Tongue (tissue), 2 donors: Measurements from ENCODE around the gene DOC2A. TPM values are rescaled to one million over a fixed set of nuclear protein-coding genes. Genes with fewer than 3 reads are reported as not detected.
"Not testable (repeated sequence)": the region's sequence is repeated elsewhere in the genome, so short reads cannot be mapped to it uniquely, and the experiment has no call there.

Experiments
- DNase-seq: peaks from one replicate; pipeline ENCODE4 v3.0.0-alpha.2; 2015
- total RNA-seq: library from RNA; depleted of rRNA; stranded (reverse); fragments of >200 nt; gene quantifications from one replicate; pipeline ENCODE4 v1.2.3, GENCODE V29; 2014

The DOC2A gene
- total RNA-seq, 1 donor from 2014 or later, result 1.0 TPM

DNA sequence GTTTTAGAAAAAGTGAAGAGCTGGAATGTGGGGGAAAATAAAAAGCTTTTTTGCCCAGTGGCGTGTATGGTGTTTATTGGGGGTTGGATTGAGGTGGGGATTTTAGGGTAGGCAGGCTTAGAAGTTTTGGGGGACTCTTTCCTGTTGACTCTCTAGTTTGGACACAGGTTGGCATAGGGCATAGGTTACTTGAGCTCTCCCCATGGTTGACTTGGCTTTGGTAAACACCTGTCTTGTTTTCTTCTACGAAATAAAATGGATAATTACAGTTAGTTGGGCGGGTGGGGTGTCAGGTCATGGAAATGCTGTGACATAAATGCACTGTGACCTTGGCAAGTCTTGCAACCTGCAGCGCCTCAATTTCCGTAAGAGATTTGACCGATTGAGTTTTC lies 37.8 kb downstream of the DOC2A start:
- DNase-seq, result no peak

DNA sequence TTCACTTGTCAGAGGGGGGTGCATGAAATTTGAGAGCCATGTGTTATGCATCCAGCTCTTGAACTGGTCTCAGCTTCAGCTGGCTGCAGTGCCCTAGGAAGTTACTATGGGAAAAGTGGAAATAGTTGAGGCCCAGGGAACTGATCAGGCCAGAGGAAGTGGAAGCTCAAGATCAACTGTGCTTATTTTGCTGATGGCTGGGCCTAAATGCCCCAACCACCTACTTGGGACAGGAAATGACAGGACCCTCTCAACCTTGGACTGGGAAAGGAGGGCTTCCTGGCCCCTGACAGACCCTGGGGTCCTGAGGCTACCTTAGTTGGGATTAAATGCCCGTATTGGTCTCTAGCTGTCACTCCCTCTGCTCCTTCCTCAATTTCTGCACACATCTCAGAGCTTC lies 38.3 kb downstream of the DOC2A start:
- no peak for DNase-seq

DNA sequence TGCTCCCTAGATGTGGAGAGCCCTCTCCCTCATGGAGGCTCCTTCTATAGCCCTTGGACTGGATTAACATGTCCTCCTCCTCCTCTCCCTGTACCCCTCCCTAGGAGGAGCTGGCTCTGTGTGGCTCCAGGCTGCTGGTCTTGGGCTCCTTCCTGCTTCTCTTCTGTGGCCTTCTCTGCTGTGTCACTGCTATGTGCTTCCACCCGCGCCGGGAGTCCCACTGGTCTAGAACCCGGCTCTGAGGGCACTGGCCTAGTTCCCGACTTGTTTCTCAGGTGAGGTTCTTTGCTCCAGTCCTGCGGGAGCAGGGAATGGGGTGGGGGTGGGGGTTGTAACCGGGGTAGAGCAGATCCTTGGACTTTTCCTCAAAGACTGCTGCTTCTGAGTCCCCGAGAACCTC lies 39.5 kb downstream of the DOC2A start:
- DNase-seq, result no peak

DNA sequence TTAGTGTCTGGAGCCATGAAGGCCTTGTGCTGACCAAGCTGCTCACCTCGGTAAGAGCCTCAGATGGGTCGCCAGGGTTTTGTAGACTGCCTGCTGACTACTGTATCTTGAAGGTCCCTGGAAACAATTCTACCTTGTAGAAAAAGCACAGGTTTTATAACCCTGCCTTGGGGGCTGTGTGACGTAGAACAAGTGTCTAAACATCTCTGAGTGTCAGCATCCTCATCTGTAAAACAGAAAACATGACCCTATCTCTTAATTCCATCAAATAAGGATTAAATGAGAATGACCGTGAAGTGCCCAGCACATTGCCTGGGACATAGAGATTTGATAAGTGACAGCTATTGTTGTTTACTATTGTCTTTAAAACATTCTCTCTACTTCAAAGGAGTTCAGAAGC lies 42.6 kb downstream of the DOC2A start:
- no peak for DNase-seq

DNA sequence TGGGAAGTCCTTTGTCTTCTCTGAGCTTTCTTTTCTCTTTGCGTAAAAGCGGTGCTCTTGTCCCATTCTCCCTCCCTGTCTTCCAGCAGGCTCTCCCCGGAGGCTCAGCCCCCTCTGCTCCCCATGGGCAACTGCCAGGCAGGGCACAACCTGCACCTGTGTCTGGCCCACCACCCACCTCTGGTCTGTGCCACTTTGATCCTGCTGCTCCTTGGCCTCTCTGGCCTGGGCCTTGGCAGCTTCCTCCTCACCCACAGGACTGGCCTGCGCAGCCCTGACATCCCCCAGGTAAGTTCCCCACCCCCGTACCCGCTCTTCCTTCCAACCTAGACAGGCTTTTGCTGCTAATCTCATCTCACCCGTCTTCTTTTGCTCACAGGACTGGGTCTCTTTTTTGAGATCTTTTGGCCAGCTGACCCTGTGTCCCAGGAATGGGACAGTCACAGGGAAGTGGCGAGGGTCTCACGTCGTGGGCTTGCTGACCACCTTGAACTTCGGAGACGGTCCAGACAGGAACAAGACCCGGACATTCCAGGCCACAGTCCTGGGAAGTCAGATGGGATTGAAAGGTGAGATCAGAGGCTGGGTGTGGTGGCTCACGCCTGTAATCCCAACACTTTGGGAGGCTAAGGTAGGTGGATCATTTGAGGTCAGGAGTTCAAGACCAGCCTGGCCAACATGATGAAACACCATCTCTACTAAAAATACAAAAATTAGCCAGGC lies 47.6 kb downstream of the DOC2A start:
- DNase-seq, result no peak

DNA sequence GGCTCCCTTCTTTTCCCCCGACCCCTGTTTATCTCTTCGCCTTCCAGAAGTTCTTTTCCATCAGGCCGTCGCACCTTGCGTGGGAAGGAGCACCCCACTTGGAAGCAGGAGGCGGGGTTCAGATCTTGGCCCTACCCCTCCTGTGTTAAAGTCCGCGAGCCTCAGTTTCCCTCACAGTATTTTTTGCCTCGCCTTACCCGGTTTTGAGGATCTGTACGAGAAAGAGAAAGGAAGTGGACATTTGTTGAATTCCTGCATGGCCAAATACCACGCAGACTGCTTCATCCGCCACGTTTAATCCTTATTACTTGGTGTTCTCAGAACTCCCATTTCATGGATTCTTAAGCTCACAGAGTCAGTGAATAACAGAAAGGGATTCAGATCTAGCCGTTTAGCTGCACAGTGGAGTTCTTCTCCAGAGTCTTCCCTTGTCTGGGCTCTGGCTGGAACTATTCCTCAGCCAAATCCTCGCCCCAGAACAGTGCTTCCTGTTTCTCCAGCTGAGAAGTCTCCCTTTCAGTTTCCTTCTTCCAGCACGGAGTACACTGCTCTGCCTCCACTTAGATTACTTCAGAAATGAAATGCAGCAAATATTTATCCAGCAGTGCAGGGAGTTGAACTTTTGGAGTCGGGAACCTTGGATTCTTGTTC lies 48.4 kb downstream of the DOC2A start:
- DNase-seq, result peak; percentile 33

DNA sequence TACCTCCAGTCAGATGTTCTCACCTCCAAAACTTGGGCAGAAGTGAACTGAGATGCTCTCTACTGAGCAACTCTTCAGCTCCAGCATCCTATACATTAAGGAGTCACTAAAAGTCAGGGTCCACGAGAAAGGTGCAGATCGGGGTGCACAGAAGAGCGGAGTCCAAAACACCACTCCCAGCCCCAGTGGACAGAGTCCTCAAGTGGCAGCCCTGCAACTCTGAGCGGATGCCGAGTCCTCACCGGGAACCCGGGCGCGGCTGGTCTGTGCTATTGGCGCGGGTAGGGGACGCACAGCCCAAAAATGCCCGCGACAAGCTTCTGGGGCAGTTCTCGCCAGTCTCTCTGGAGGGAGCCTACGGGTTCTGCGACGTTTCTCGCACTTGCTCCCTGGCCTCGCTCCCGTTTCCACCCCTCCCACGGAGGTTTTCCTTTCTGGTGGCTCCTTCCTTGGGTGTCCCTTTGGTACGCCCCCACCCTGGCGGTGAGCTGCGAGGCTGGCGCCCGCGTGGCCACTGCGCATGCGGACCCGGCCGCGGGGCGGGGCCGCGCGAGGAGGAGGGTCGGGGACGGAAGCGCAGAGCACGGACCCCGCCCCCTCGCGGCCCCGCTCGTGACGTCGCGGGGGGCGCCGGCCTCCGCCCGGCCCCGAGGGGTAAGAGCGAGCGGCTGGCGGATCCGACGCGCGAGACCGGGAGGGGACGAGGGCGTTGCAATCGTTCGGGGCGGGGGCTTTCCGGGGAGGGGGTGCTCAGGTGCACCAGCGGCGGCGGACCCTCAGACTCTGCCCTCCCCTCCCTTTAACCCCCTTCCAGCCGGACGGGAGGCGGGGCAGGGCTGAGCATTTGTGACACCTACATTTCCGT lies 49.1 kb downstream of the DOC2A start, which contains the start of gene TMEM219:
TSS of gene TMEM219 (plus strand) at position 601 of the 865 bp plus-strand sequence. CDS start 1,065 bp downstream, outside the sequence.
- peak; percentile 95 for DNase-seq

DNA sequence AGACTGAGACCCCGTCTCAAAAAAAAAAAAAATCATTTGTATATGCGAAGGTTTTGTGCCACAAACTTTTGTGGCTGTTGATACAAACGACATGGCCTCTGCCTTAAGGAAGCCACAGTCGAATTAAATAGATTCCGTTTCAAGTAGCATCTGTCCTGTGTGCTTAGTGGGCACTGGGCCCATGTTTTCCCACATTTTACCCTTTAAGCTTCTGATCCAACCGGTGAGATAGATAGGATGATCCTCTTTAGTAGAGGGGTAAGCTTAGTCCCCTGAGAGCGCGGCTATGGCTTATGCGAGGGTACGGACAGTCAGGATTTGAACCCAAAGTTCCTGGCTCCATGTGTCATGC lies 49.7 kb downstream of the DOC2A start:
- no peak for DNase-seq

DNA sequence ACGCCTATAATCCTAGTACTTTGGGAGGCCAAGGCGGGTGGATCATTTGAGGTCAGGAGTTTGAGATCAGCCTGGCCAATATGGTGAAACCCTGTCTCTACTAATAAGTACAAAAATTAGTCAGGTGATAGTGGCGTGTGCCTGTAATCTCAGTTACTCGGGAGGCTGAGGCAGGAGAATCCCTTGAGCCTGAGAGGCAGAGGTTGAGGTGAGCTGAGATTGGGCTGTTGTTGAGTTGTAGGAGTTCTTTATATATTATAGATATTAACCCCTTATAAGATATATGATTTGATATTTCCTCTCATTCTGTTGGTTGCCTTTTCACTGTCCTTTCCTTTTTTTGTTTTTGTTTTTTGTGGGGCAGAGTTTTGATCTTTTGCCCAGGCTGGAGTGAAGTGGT lies 51.0 kb downstream of the DOC2A start:
- not testable (repeated sequence) for DNase-seq

DNA sequence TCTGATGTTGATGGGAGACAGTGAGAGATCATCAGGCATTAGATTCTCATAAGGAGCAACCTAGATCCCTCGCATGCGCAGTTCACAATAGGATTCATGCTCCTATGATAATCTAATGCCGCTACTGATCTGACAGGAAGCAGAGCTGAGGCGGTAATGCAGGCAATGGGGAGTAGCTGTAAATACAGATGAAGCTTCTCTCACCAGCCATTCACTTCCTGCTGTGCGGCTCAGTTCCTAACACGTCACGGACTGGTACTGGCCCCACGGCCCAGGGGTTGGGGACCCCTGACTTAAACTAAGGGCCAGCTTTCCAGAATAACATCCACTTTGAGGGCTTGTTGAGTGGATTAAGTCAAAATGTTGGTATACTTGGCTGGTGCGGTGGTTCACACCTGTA lies 51.5 kb downstream of the DOC2A start:
- DNase-seq, result no peak

DNA sequence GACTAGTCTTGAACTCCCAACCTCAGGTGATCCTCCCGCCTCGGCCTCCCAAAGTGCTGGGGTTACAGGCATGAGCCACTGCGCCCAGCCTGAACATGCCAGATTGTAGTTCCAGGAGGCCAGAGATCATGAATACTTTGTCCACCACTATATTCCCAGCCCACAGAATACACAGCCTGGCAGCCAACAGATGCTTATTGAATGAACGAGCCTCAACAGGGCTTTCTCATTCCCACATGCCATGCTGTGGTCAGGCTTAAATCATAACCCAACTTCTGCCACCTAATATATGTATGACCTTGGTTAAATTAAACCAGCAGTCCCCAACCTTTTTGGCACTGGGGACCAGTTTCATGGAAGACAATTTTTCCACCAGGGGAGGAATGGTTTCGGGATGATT lies 52.1 kb downstream of the DOC2A start:
- DNase-seq, result no peak

Other genes starting within 250 kb of the DOC2A start
- not detected for gene ZG16, start 232.8 kb downstream of the DOC2A start, total RNA-seq
- gene KIF22, start 220.3 kb downstream of the DOC2A start, total RNA-seq, result 43.0 TPM
- gene MAZ, start 204.5 kb downstream of the DOC2A start, total RNA-seq, result 109 TPM
- 3.0 TPM for gene PRRT2, start 198.8 kb downstream of the DOC2A start, total RNA-seq
- 25.5 TPM for gene PAGR1, start 194.9 kb downstream of the DOC2A start, total RNA-seq
- 54.0 TPM for gene MVP, start 190.6 kb downstream of the DOC2A start, total RNA-seq
- 47.5 TPM for gene CDIPT, start 147.8 kb downstream of the DOC2A start, total RNA-seq
- gene SEZ6L2, start 111.5 kb downstream of the DOC2A start, total RNA-seq, result 4.7 TPM
- 1.6 TPM for gene ASPHD1, start 110.5 kb downstream of the DOC2A start, total RNA-seq
- 8.7 TPM for gene KCTD13, start 84.8 kb downstream of the DOC2A start, total RNA-seq
- gene TMEM219, start 48.9 kb downstream of the DOC2A start, total RNA-seq, result 28.2 TPM
- 37.7 TPM for gene TAOK2, start 37.2 kb downstream of the DOC2A start, total RNA-seq
- gene HIRIP3, start 15.4 kb downstream of the DOC2A start, total RNA-seq, result 13.1 TPM
- gene INO80E, start 14.8 kb downstream of the DOC2A start, total RNA-seq, result 38.1 TPM
- not detected for gene C16orf92, start 12.2 kb upstream of the DOC2A start, total RNA-seq
- 0.82 TPM for gene TLCD3B, start 20.2 kb upstream of the DOC2A start, total RNA-seq
- 1,849 TPM for gene ALDOA, start 54.7 kb upstream of the DOC2A start, total RNA-seq
- 72.4 TPM for gene PPP4C, start 65.0 kb upstream of the DOC2A start, total RNA-seq
- gene TBX6, start 80.9 kb upstream of the DOC2A start, total RNA-seq, result 1.4 TPM
- gene YPEL3, start 85.2 kb upstream of the DOC2A start, total RNA-seq, result 10.4 TPM
- gene GDPD3, start 102.5 kb upstream of the DOC2A start, total RNA-seq, result 3.3 TPM
- 18.0 TPM for gene MAPK3, start 112.2 kb upstream of the DOC2A start, total RNA-seq
- 14.8 TPM for gene CORO1A, start 172.6 kb upstream of the DOC2A start, total RNA-seq
- gene BOLA2B, start 182.6 kb upstream of the DOC2A start, total RNA-seq, result 40.7 TPM
- gene SLX1A, start 182.8 kb upstream of the DOC2A start, total RNA-seq, result 13.7 TPM
- 5.8 TPM for gene SULT1A3, start 188.2 kb upstream of the DOC2A start, total RNA-seq
- gene NPIPB13, start 237.5 kb upstream of the DOC2A start, total RNA-seq, result 2.4 TPM